Gastrocnemius medialis (tissue), 4 donors: Measurements from ENCODE around the gene NUDCD3. TPM values are rescaled to one million over a fixed set of nuclear protein-coding genes. Genes with fewer than 3 reads are reported as not detected.
A peak's percentile ranks its signal among the peaks of the same experiment; 100 is the strongest.

Experiments
- ATAC-seq, 2 donors: fragments of 150-250 bp; one replicate each; pipeline ENCODE4 v1.9.1; 2016
- DNase-seq, 2 donors: peaks; one replicate each; pipeline ENCODE4 v3.0.0-alpha.2; 2019
- H3K27ac ChIP-seq, 4 donors: fragments of 200-600 bp; sonication (generic); 1 replicate in 1 of 4; 2 replicates in 3 of 4; pipeline ENCODE4 v1.5.1; 2016 to 2018; ENCODE audit warnings: mild to moderate bottlenecking in 2 of 4, moderate library complexity in 1 of 4
- H3K27me3 ChIP-seq, 3 donors: fragments of 200-600 bp; sonication (generic) in 2 of 3; 1 replicate in 1 of 3; 2 replicates in 2 of 3; pipeline versions ENCODE4 v1.5.1 to v1.6.0; 2016 to 2019; ENCODE audit warnings: mild to moderate bottlenecking in 1 of 3, moderate library complexity in 1 of 3
- H3K36me3 ChIP-seq, 2 donors: fragments of 200-600 bp; sonication (generic) in 1 of 2; one replicate each; pipeline ENCODE4 v1.5.1; 2017 to 2018
- H3K4me1 ChIP-seq, 2 donors: fragments of 200-600 bp; sonication (generic) in 1 of 2; one replicate each; pipeline ENCODE4 v1.5.1; 2016 to 2017; ENCODE audit warnings: mild to moderate bottlenecking in 2 of 2
- H3K4me3 ChIP-seq, 4 donors: fragments of 200-600 bp; sonication (generic) in 3 of 4; 1 replicate in 1 of 4; 2 replicates in 3 of 4; pipeline ENCODE4 v1.5.1; 2016 to 2019; ENCODE audit warnings: mild to moderate bottlenecking in 2 of 4
- H3K9me3 ChIP-seq, 3 donors: fragments of 200-600 bp; sonication (generic) in 2 of 3; 1 replicate in 1 of 3; 2 replicates in 2 of 3; pipeline ENCODE4 v1.5.1; 2016 to 2019
- POLR2A ChIP-seq, 2 donors: fragments of 450-650 bp; IDR thresholded peaks; one replicate each; pipeline ENCODE4 v1.6.1; 2017; ENCODE audit warnings: antibody characterized with exemption in 2 of 2, mild to moderate bottlenecking in 2 of 2, moderate library complexity in 2 of 2
- in situ Hi-C, 4 donors: fragments of 200-750 bp; cut with MboI; loops; one replicate each; pipeline versions ENCODE4 v1.15.0 to v1.8.0; 2017; ENCODE audit warnings: low sequenced_read_pairs in 4 of 4
- intact Hi-C: fragments of 100-400 bp; cut with DNase I; formaldehyde crosslinking; loops from one replicate; pipeline ENCODE4 v1.15.1; 2023; ENCODE audit warnings: low total_unique reads
- total RNA-seq, 4 donors: library from RNA; depleted of rRNA; stranded (reverse); fragments of >200 nt; gene quantifications; one replicate each; pipeline versions ENCODE4 v1.1.0 to v1.2.3, GENCODE V29; 2016
- TF ChIP-seq, protein P1 (sequence below), 5 experiments: fragments of 450-650 bp in 3 of 5; fragments of 200-600 bp in 2 of 5; sonication (generic) in 2 of 5; IDR thresholded peaks in 4 of 5; conservative IDR thresholded peaks in 1 of 5; 1 replicate in 4 of 5; 2 replicates in 1 of 5; pipeline ENCODE4 v1.5.1; 2016 to 2019; ENCODE audit warnings: antibody characterized with exemption in 5 of 5, mild to moderate bottlenecking in 3 of 5, moderate library complexity in 3 of 5

NUDCD3 gene
- total RNA-seq, 4 donors from 2014 or later = 76.2 to 93.4 (median 77.0) TPM

GRCh38 chr7:44477063-44477830 lies 13.2 kb downstream of the NUDCD3 start:
- no peak for TF ChIP-seq POLR2A (IDR thresholded peaks at IDR 0.05)
- TF ChIP-seq, protein P1, sequence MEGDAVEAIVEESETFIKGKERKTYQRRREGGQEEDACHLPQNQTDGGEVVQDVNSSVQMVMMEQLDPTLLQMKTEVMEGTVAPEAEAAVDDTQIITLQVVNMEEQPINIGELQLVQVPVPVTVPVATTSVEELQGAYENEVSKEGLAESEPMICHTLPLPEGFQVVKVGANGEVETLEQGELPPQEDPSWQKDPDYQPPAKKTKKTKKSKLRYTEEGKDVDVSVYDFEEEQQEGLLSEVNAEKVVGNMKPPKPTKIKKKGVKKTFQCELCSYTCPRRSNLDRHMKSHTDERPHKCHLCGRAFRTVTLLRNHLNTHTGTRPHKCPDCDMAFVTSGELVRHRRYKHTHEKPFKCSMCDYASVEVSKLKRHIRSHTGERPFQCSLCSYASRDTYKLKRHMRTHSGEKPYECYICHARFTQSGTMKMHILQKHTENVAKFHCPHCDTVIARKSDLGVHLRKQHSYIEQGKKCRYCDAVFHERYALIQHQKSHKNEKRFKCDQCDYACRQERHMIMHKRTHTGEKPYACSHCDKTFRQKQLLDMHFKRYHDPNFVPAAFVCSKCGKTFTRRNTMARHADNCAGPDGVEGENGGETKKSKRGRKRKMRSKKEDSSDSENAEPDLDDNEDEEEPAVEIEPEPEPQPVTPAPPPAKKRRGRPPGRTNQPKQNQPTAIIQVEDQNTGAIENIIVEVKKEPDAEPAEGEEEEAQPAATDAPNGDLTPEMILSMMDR (IDR thresholded peaks at IDR 0.05 in 4 of 5, conservative IDR thresholded peaks at IDR 0.05 in 1 of 5) = peak; percentile 89 to 95 (median 90)
- Histone ChIP-seq H3K4me3 (no peak overlapping the region), H3K36me3 (peaks cover 0 to 35% of the 10 kb centered on the region in 2 donors), H3K4me1 (peaks cover 27 to 35% of the 10 kb centered on the region in 2 donors), H3K27me3 (no peaks in the 10 kb centered on the region), H3K27ac (peak overlapping the region in 3 of 4 donors; percentile 6 to 47 (median 38)), H3K9me3 (no peaks in the 10 kb centered on the region)
- in situ Hi-C loops (loop anchor here (5.0 to 25.0 kb wide), 6 partner anchors 102 to 265 kb away; partner anchors contain the start of gene YKT6 (in 1 of the 4)), intact Hi-C loops (loop anchor here (1.0 to 5.0 kb wide), 5 partner anchors 46 to 236 kb away; partner anchors contain the start of gene CAMK2B)
- peak; percentile 47 to 77 for DNase-seq
- peak; percentile 85 to 99 for ATAC-seq

GRCh38 chr7:44476313-44476712 lies 14.1 kb downstream of the NUDCD3 start:
- peak overlapping the region in 1 of 4 donors; percentile 47 for H3K27ac ChIP-seq
- no peaks in the 10 kb centered on the region for H3K27me3 ChIP-seq
- peaks cover 0 to 26% of the 10 kb centered on the region in 2 donors for H3K36me3 ChIP-seq
- H3K9me3 ChIP-seq = no peaks in the 10 kb centered on the region
- no peak for DNase-seq
- no peak for ATAC-seq
- no peak overlapping the region for H3K4me3 ChIP-seq
- in situ Hi-C loops (loop anchor here (5.0 to 25.0 kb wide), 6 partner anchors 102 to 264 kb away; partner anchors contain the start of gene YKT6 (in 1 of the 4)), intact Hi-C loops (loop anchor here (2.0 to 5.0 kb wide), 4 partner anchors 46 to 236 kb away; partner anchors contain the start of gene CAMK2B)
- TF ChIP-seq, protein P1 (IDR thresholded peaks at IDR 0.05 in 4 of 5, conservative IDR thresholded peaks at IDR 0.05 in 1 of 5) = no peak
- TF ChIP-seq POLR2A (IDR thresholded peaks at IDR 0.05) = no peak
- peaks cover 32 to 41% of the 10 kb centered on the region in 2 donors for H3K4me1 ChIP-seq

- H3K9me3 ChIP-seq = no peaks in the 10 kb centered on the region
- intact Hi-C loops = no loop called here
- peaks cover 0 to 10% of the 10 kb centered on the region in 2 donors for H3K36me3 ChIP-seq
- in situ Hi-C loops = loop anchor here in 2 of 4 donors (10.0 kb wide), 2 partner anchors 98 to 228 kb away; no protein-coding TSS in a partner anchor
- peak overlapping the region; percentile 14 to 63 (median 41) for H3K27ac ChIP-seq
- DNase-seq = no peak
- H3K4me1 ChIP-seq = peaks cover 46 to 55% of the 10 kb centered on the region in 2 donors
- ATAC-seq = peak; percentile 47 to 67
- no peak for TF ChIP-seq POLR2A (IDR thresholded peaks at IDR 0.05)
- TF ChIP-seq, protein P1 (IDR thresholded peaks at IDR 0.05 in 4 of 5, conservative IDR thresholded peaks at IDR 0.05 in 1 of 5) = no peak
- H3K27me3 ChIP-seq = no peaks in the 10 kb centered on the region
- no peak overlapping the region for H3K4me3 ChIP-seq
These were observed 17.2 kb downstream of the NUDCD3 start for GRCh38 chr7:44473295-44473694.

DNA sequence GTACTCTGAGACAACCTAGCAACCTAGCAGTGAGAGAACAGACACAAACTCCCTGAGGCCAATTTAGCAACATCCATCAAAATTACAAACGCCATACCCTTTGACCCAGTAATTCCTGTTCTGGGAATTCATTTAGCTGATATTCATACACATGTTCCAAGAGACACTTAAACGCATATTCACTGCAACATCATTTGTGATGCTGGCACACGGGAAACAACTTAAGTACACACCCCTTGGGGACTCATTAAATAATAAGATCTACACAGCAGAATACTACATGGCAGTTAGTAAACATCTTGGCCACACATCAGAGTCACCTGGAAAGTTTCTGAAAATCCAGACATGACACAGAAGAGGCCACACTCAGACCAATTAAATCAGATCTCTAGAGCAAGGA lies 17.6 kb downstream of the NUDCD3 start:
- in situ Hi-C loops (loop anchor here in 2 of 4 donors (10.0 kb wide), 2 partner anchors 98 to 228 kb away; no protein-coding TSS in a partner anchor), intact Hi-C loops (loop anchor here (1.0 kb wide), 1 partner anchor 232 kb away; no protein-coding TSS in a partner anchor)
- ATAC-seq (no peak), DNase-seq (no peak)
- H3K36me3 ChIP-seq = peaks cover 0 to 7% of the 10 kb centered on the region in 2 donors
- no peak for TF ChIP-seq POLR2A (IDR thresholded peaks at IDR 0.05)
- TF ChIP-seq, protein P1 (IDR thresholded peaks at IDR 0.05 in 4 of 5, conservative IDR thresholded peaks at IDR 0.05 in 1 of 5) = no peak
- H3K27me3 ChIP-seq = no peaks in the 10 kb centered on the region
- H3K27ac ChIP-seq = peak overlapping the region; percentile 14 to 63 (median 41)
- no peaks in the 10 kb centered on the region for H3K9me3 ChIP-seq
- peaks cover 41 to 59% of the 10 kb centered on the region in 2 donors for H3K4me1 ChIP-seq
- no peak overlapping the region for H3K4me3 ChIP-seq
